CD14-positive monocyte (primary cell): ENCODE data around the gene USP20. TPM values are rescaled to one million over a fixed set of nuclear protein-coding genes. Genes with fewer than 3 reads are reported as not detected.

Experiments
- DNase-seq, 3 donors: peaks; one replicate each; pipeline ENCODE4 v3.0.0-alpha.2; 2011 to 2022
- H2AFZ ChIP-seq: 2 replicates; pipeline ENCODE4 v1.6.0; 2012; ENCODE audit warnings: mild to moderate bottlenecking, low read depth, low read length, inconsistent platforms; ENCODE audit not compliant: insufficient read depth, poor library complexity, severe bottlenecking
- H3K27ac ChIP-seq, 2 donors: 1 replicate in 1 of 2; 2 replicates in 1 of 2; pipeline ENCODE4 v1.5.1; 2012 to 2013; ENCODE audit warnings: low read length in 2 of 2, control low read depth in 1 of 2, inconsistent platforms in 1 of 2, low read depth in 1 of 2, mild to moderate bottlenecking in 1 of 2
- H3K27me3 ChIP-seq, 2 donors: one replicate each; pipeline versions ENCODE4 v1.6.0 to v1.6.1; 2011 to 2013; ENCODE audit warnings: low read length in 2 of 2; ENCODE audit not compliant: control insufficient read depth in 2 of 2, insufficient read depth in 2 of 2
- H3K36me3 ChIP-seq, 2 donors: replicated peaks in 1 of 2; 1 replicate in 1 of 2; 2 replicates in 1 of 2; pipeline versions ENCODE4 v1.5.1 to v1.6.1; 2012 to 2013; ENCODE audit warnings: low read length in 2 of 2, control low read depth in 1 of 2, inconsistent platforms in 1 of 2, mild to moderate bottlenecking in 1 of 2; ENCODE audit not compliant: insufficient read depth in 2 of 2, control insufficient read depth in 1 of 2
- H3K4me1 ChIP-seq, 2 donors: 1 replicate in 1 of 2; 2 replicates in 1 of 2; pipeline versions ENCODE4 v1.5.1 to v1.6.1; 2012 to 2013; ENCODE audit warnings: low read length in 2 of 2, control low read depth in 1 of 2, inconsistent platforms in 1 of 2, mild to moderate bottlenecking in 1 of 2, moderate library complexity in 1 of 2; ENCODE audit not compliant: insufficient read depth in 2 of 2, control insufficient read depth in 1 of 2
- H3K4me2 ChIP-seq: replicated peaks from 2 replicates; pipeline ENCODE3; 2012; ENCODE audit warnings: low read length, moderate library complexity, mild to moderate bottlenecking; ENCODE audit not compliant: poor library complexity, severe bottlenecking; ENCODE audit errors: extremely low read depth
- H3K4me3 ChIP-seq, 3 experiments: fragments of 200-600 bp in 1 of 3; sonication (generic) in 1 of 3; replicated peaks in 1 of 3; 1 replicate in 2 of 3; 2 replicates in 1 of 3; pipeline ENCODE4 v1.5.1; 2011 to 2013; ENCODE audit warnings: low read length in 3 of 3, mild to moderate bottlenecking in 3 of 3, control low read depth in 2 of 3, low read depth in 2 of 3, inconsistent platforms in 1 of 3, moderate library complexity in 1 of 3
- H3K79me2 ChIP-seq: 2 replicates; pipeline ENCODE4 v1.6.0; 2012; ENCODE audit warnings: mild to moderate bottlenecking, control low read depth, inconsistent platforms, low read length, moderate library complexity; ENCODE audit not compliant: insufficient read depth
- H3K9ac ChIP-seq: 2 replicates; pipeline ENCODE4 v1.6.0; 2017; ENCODE audit warnings: low read length, mild to moderate bottlenecking; ENCODE audit not compliant: insufficient read depth, poor library complexity, severe bottlenecking
- H3K9me3 ChIP-seq, 2 donors: replicated peaks in 1 of 2; 1 replicate in 1 of 2; 2 replicates in 1 of 2; pipeline versions ENCODE4 v1.5.1 to v1.6.1; 2012 to 2013; ENCODE audit warnings: low read length in 2 of 2, control low read depth in 1 of 2; ENCODE audit not compliant: control insufficient read depth in 1 of 2, insufficient read depth in 1 of 2
- H4K20me1 ChIP-seq: 2 replicates; pipeline ENCODE4 v1.6.0; 2012; ENCODE audit warnings: mild to moderate bottlenecking, low read length, control low read depth, moderate library complexity; ENCODE audit not compliant: insufficient read depth
- H3K27ac Mint-ChIP-seq, 7 donors: one replicate each; pipeline ENCODE4 v1.8.0; 2020; ENCODE audit warnings: mild to moderate bottlenecking in 7 of 7, mixed read lengths in 7 of 7, moderate library complexity in 6 of 7, inconsistent platforms in 2 of 7
- H3K27me3 Mint-ChIP-seq, 3 donors: one replicate each; pipeline ENCODE4 v1.8.0; 2021 to 2022; ENCODE audit warnings: low read depth in 3 of 3, mild to moderate bottlenecking in 3 of 3, mixed read lengths in 3 of 3, moderate library complexity in 3 of 3, inconsistent platforms in 1 of 3
- H3K36me3 Mint-ChIP-seq, 2 donors: one replicate each; pipeline ENCODE4 v1.8.0; 2020; ENCODE audit warnings: mixed read lengths in 2 of 2, inconsistent platforms in 1 of 2, mild to moderate bottlenecking in 1 of 2
- H3K4me1 Mint-ChIP-seq: one replicate; pipeline ENCODE4 v1.8.0; 2020; ENCODE audit warnings: mild to moderate bottlenecking, mixed read lengths
- H3K4me3 Mint-ChIP-seq, 2 donors: one replicate each; pipeline ENCODE4 v1.8.0; 2020; ENCODE audit warnings: mild to moderate bottlenecking in 2 of 2, mixed read lengths in 2 of 2, moderate library complexity in 1 of 2
- H3K9me3 Mint-ChIP-seq, 7 donors: one replicate each; pipeline ENCODE4 v1.8.0; 2020 to 2022; ENCODE audit warnings: mixed read lengths in 7 of 7, mild to moderate bottlenecking in 6 of 7, moderate library complexity in 6 of 7, inconsistent platforms in 2 of 7
- CTCF ChIP-seq: fragments of 200-600 bp; IDR thresholded peaks from one replicate; pipeline ENCODE4 v1.8.0; 2022; ENCODE audit warnings: antibody characterized with exemption, mild to moderate bottlenecking
- WGBS: methylation state at CpG from one replicate; pipeline ENCODE4 v1.1.5; 2013; ENCODE audit warnings: missing lambda C conversion rate; ENCODE audit not compliant: insufficient coverage; 5-methylcytosine and 5-hydroxymethylcytosine counted together
- intact Hi-C, 2 donors: fragments of 100-400 bp; cut with micrococcal nuclease; formaldehyde crosslinking; loops; one replicate each; pipeline versions ENCODE4 v1.15.0 to v1.15.1; 2023
- polyA plus RNA-seq, 3 donors: library from polyadenylated mRNA; depleted of rRNA in 1 of 3; unstranded in 2 of 3; stranded (reverse) in 1 of 3; fragments of 300-500 nt in 2 of 3; fragments of >200 nt in 1 of 3; fragmentation: Illumina TruSeq in 2 of 3; gene quantifications; 1 replicate in 2 of 3; 2 replicates in 1 of 3; pipeline ENCODE4 v1.2.3, GENCODE V29; 2012 to 2021

USP20 gene
- polyA plus RNA-seq, 3 donors = 2.7 to 30.0 (median 5.2) TPM

- H3K27me3 Mint-ChIP-seq = peaks cover 0 to 2% (median 0%) of the 10 kb centered on the region in 3 donors
- Histone ChIP-seq H3K9ac (no peak overlapping the region), H3K4me3 (no peak overlapping the region), H3K4me1 (no peaks in the 10 kb centered on the region), H4K20me1 (no peaks in the 10 kb centered on the region), H3K4me2 (no peak overlapping the region), H3K79me2 (no peaks in the 10 kb centered on the region), H3K27me3 (no peaks in the 10 kb centered on the region), H2AFZ (no peak overlapping the region), H3K9me3 (no peaks in the 10 kb centered on the region), H3K36me3 (peaks cover 59 to 87% of the 10 kb centered on the region in 2 donors), H3K27ac (no peak overlapping the region)
- no peak for DNase-seq
- H3K9me3 Mint-ChIP-seq = peaks cover 0 to 3% (median 0%) of the 10 kb centered on the region in 7 donors
- WGBS = 80% methylated on average over 1 of the region's 4 CpGs
- TF ChIP-seq CTCF = no peak
- intact Hi-C loops = no loop called here
- no peaks in the 10 kb centered on the region for H3K4me1 Mint-ChIP-seq
- H3K27ac Mint-ChIP-seq = peak overlapping the region in 1 of 7 donors; percentile 47
- H3K36me3 Mint-ChIP-seq = peaks cover 87 to 91% of the 10 kb centered on the region in 2 donors
- H3K4me3 Mint-ChIP-seq = no peak overlapping the region
Measured at GRCh38 chr9:129854588-129855110, 19.4 kb downstream of the USP20 start.

GRCh38 chr9:129857207-129857606, 21.9 kb downstream of the USP20 start:
- TF ChIP-seq CTCF = no peak
- Mint-ChIP-seq H3K27me3 (peaks cover 0 to 2% (median 0%) of the 10 kb centered on the region in 3 donors), H3K9me3 (peaks cover 0 to 2% (median 0%) of the 10 kb centered on the region in 7 donors), H3K27ac (no peak overlapping the region), H3K4me3 (no peak overlapping the region), H3K4me1 (no peaks in the 10 kb centered on the region), H3K36me3 (peaks cover 76 to 85% of the 10 kb centered on the region in 2 donors)
- Histone ChIP-seq H2AFZ (no peak overlapping the region), H3K9me3 (no peaks in the 10 kb centered on the region), H3K4me1 (no peaks in the 10 kb centered on the region), H4K20me1 (no peaks in the 10 kb centered on the region), H3K9ac (no peak overlapping the region), H3K4me3 (no peak overlapping the region), H3K36me3 (peaks cover 59 to 84% of the 10 kb centered on the region in 2 donors), H3K27ac (no peak overlapping the region), H3K4me2 (no peak overlapping the region), H3K79me2 (no peaks in the 10 kb centered on the region), H3K27me3 (no peaks in the 10 kb centered on the region)
- intact Hi-C loops = no loop called here
- DNase-seq = no peak
- WGBS = 91% methylated on average over 4 of the region's 7 CpGs
